IPS-20b (cell line): Measurements from ENCODE around the gene FBXL20.

ENCODE experiments used
- H3K27ac ChIP-seq: one replicate; pipeline ENCODE4 v1.5.1; 2013; ENCODE audit warnings: low read length
- H3K27me3 ChIP-seq: 2 replicates; pipeline ENCODE4 v1.6.1; 2013; ENCODE audit warnings: mild to moderate bottlenecking, low read length, inconsistent platforms; ENCODE audit not compliant: insufficient read depth
- H3K36me3 ChIP-seq: 2 replicates; pipeline ENCODE4 v1.6.1; 2013; ENCODE audit warnings: low read depth, mild to moderate bottlenecking, inconsistent platforms, low read length, moderate library complexity; ENCODE audit not compliant: insufficient read depth
- H3K4me1 ChIP-seq: 2 replicates; pipeline ENCODE4 v1.6.1; 2013; ENCODE audit warnings: mild to moderate bottlenecking, control low read depth, inconsistent platforms, low read length, moderate library complexity; ENCODE audit not compliant: insufficient read depth
- H3K4me3 ChIP-seq: 2 replicates; pipeline ENCODE4 v1.5.1; 2013; ENCODE audit warnings: mild to moderate bottlenecking, low read length, inconsistent platforms
- H3K9ac ChIP-seq: 2 replicates; pipeline ENCODE4 v1.6.1; 2013; ENCODE audit warnings: low read depth, mild to moderate bottlenecking, inconsistent platforms, low read length, moderate library complexity
- H3K9me3 ChIP-seq: 2 replicates; pipeline ENCODE4 v1.6.1; 2013; ENCODE audit warnings: mild to moderate bottlenecking, low read depth, low read length, inconsistent platforms; ENCODE audit not compliant: insufficient read depth

FBXL20 gene

DNA sequence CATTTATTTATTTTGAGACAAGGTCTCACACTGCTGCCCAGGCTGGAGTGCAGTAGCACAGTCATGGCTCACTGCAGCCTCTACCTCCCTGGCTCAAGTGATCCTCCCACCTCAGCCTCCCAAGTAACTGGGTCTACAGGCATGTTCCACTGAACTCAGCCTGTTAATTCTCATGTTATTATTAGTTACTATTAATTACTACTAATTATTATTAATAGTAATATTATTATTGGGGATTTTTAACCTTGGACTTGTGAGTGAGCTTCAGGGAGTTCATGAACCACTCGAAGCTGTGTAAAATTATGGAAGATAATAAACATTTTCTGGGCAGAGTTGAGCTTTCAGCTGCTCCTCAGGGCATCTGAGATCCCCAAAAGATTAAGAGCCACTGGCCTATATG is 171.1 kb downstream of the FBXL20 start:
- Histone ChIP-seq H3K27me3 (peaks cover 19% of the 10 kb centered on the region), H3K9ac (no peak overlapping the region), H3K9me3 (no peaks in the 10 kb centered on the region), H3K36me3 (no peaks in the 10 kb centered on the region), H3K4me1 (peaks cover 13% of the 10 kb centered on the region; the same call in 1 of the 2 replicates), H3K27ac (no peak overlapping the region), H3K4me3 (no peak overlapping the region)

DNA sequence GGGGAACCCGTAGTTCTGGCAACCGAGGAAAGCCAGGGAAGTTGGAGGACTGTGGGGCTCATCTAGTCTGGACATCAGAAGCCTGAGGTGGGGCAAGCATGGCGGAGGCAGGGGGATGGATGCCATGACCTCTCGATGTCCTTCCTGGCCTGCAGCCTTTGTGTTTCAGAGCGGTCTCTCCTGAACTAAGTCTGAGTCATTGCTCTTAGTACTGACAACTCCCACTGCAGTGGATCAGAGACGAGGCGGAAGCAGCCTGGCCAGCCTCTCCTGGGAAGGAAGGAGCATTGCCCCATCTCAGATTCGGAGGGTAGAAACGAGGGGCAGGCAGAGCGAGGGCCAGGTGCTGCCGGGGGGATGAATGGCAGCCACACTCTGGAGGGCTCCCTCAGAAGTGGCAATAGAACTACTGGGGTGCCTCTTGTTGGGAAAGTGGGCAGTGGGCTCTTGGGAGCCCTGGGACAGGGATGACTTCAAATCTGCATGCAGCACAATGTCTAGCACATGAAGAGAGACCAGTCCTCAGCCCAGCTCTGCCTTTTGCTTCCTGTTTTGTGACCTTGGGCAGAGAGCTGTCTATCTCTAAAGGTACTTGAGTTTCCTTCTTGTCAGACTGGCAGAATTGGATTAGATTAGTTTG is 172.0 kb downstream of the FBXL20 start:
- Histone ChIP-seq H3K9ac (no peak overlapping the region; the same call in 1 of the 2 replicates), H3K27ac (no peak overlapping the region), H3K4me3 (no peak overlapping the region), H3K27me3 (peaks cover 29% of the 10 kb centered on the region), H3K4me1 (peaks cover 13% of the 10 kb centered on the region; the same call in 1 of the 2 replicates), H3K9me3 (no peaks in the 10 kb centered on the region), H3K36me3 (no peaks in the 10 kb centered on the region)

DNA sequence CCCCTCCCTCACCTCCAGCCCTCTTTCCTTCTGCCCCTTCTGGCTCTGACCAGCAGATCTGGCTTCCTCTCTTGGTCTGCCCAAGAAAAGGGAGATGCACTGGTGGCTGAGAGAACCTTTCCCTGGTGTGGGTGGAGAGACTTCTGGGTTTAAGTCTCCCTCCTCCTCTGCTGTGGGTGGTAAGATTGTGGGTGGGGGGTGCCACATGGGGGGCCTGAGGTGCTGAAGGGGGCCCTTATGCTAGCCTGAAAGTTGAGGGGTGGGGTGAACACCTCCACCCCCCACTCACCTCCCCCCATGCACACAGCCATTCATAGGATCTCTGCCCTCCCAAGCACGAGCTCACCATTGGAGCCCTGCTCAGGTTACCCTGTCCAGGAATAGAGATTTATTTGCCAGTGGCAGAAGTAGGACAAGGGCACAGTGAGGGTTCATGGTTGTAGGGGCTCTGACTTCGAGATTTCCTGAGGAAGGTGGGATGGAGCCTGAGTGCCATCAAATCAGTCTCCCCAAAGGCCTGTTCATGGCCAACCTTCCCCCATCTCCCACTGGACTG is 174.0 kb downstream of the FBXL20 start:
- H3K4me1 ChIP-seq = peaks cover 17% of the 10 kb centered on the region; the same call in 1 of the 2 replicates
- no peak overlapping the region for H3K4me3 ChIP-seq
- H3K27me3 ChIP-seq = peaks cover 44% of the 10 kb centered on the region
- no peak overlapping the region for H3K27ac ChIP-seq
- H3K36me3 ChIP-seq = no peaks in the 10 kb centered on the region
- H3K9me3 ChIP-seq = no peaks in the 10 kb centered on the region
- H3K9ac ChIP-seq = no peak overlapping the region

DNA sequence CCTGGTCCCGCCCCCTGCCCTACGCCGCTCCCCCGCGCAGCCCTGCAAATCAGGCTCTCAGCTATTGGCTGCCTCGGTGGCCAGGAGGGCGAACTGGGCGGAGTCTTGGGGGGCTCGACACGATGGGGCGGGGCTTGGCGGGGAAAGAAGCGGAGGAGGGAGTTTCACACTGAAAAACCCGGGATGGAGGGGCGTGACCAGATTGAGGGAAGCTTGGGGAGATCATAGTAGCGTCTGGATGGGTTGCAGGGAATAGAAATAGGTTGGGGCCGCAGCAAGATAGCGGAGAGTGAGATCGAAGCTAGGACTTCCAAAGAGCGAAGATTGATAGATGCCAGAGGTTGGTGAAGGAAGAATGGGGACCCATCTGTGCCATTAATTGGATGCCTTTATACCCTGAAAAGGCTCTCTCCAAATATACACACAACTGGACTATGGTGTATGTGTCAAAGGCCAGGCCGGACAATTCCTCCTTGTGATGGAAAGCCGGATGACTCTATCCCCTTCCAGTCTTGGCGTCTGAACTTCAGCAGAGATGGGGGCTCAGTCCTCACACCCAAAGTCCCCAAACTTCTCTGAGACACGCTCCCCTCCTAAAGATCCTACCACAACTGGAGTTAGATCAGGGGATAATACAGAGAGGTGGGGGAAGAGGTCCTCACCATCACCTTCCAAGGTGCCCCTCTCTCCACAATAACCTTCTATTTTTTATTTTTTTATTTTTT is 175.3 kb downstream of the FBXL20 start:
- Histone ChIP-seq H3K4me3 (peak overlapping the region; percentile 50), H3K27me3 (peaks cover 52% of the 10 kb centered on the region)

DNA sequence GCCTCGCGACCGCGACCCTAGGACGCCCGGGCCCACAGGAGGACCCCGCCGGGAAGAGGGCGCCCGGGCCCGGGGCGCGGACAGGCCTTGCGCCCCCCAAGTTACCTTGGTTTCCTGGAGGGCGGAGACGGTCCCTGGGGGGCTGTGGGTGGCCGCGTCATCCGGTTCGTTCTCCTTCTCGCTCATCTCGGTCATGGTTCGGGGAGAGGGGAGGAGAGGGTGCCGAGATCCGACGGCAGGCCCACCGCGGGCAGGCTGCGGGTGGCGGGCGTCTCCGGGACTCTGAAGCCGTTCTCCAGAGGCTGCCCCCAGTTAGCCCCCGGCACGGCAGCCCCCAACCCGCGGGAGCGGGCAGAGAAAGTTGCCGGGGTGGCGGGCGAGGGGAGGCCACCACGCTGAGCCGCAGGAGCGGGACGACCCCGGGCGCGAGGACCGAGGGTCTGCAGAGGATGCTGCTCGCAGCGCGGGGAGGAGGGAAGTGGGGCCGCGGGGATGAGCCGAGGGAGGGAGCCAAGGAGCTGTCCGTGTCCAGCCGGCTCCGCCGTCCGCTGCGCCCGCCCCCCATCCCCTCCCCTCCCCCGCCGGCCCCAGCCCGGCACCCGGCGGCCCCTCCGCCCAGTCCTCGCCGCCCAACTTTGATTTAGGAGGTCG is 176.0 kb downstream of the FBXL20 start, which contains the start of gene STAC2:
Gene STAC2, minus strand, starts transcription at position 638 of the 651 bp plus-strand sequence. Its CDS starts 443 bp downstream, at position 195.
- H3K9ac ChIP-seq = no peak within 1 kb of the TSS
- peak within 1 kb of the TSS; percentile 59 for H3K4me3 ChIP-seq
- peaks cover 9% of the 10 kb centered on the region; the same call in 1 of the 2 replicates for H3K4me1 ChIP-seq

More for the DNA sequence above, 175.3 kb downstream of the FBXL20 start:
- Histone ChIP-seq H3K27ac (no peak overlapping the region), H3K4me1 (peaks cover 9% of the 10 kb centered on the region; the same call in 1 of the 2 replicates), H3K36me3 (no peaks in the 10 kb centered on the region), H3K9me3 (no peaks in the 10 kb centered on the region), H3K9ac (no peak overlapping the region)

DNA sequence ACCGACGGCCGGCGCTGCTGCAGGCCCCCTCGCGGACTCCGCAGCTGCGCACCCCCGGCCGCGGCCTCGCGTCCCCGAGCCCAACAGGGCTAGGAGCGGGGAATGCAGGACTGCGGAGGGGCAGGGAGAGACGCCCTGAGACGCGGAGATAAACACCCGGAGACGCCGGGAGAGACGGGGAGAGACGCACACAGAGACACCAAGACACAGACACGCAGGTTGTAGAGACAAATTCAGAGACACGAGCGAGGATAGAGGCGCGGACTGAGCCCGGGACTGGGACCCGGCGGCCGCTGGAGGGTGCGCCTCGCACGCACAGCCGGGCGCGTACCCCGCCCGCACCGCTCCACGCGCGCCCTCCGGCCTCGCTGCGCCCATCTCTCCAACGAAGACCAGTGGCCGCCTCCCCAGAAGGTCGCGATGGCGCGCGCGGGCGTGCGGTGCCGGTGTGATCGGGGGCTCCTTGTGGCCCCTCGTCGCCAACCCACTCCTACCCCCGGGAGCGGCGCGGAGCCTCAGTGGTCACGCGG is 176.6 kb downstream of the FBXL20 start:
- Histone ChIP-seq H3K27me3 (peaks cover 55% of the 10 kb centered on the region), H3K4me3 (peak overlapping the region; percentile 59), H3K4me1 (peaks cover 9% of the 10 kb centered on the region; the same call in 1 of the 2 replicates), H3K36me3 (no peaks in the 10 kb centered on the region), H3K9me3 (no peaks in the 10 kb centered on the region), H3K9ac (no peak overlapping the region), H3K27ac (no peak overlapping the region)

More for the DNA sequence above, 176.0 kb downstream of the FBXL20 start, which contains the start of gene STAC2:
- Histone ChIP-seq H3K27ac (no peak within 1 kb of the TSS), H3K9me3 (no peaks in the 10 kb centered on the region), H3K27me3 (peaks cover 52% of the 10 kb centered on the region), H3K36me3 (no peaks in the 10 kb centered on the region)

DNA sequence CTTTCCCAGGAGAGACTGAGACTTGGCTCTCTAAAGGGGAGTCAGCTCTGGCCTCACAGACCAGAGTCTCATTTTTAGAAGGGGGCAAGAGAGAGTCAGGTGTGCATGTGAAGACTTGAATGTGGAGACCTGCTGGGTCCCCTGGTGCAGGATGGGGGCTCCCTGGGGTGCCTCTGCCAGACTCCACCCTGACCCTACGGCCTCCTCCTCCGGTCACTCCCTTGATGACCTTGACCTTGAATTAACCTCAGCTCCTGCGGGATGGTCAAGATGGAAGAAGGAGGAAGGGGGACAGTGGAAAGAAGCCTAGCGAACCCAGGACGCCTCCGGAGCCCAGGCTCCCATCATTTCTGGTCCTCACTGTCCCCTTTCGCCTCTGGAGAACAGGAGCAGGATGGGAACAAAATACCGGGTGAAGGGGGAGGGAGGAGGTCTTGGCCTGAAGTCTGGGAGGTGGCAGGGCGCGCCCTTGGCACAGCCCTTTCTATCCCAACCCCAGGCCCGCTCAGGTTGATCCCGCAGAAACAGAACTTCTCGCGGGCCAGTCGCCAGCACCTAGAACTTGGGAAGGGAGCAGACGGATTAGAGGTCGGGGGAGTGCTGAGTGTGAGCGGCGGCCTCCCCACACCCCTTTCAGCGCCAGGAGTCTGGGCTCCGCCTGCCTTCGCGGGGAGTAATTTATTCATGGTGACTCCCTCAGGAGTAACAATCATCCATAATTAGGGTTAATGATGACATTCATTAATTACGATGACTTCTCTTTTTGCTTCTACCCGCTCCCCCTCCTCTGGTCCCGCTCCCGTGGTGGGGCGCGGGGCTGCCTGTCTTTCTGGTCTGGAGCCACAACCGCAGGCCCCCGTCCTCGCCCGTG is 177.3 kb downstream of the FBXL20 start:
- H3K27me3 ChIP-seq = peaks cover 62% of the 10 kb centered on the region
- H3K36me3 ChIP-seq = no peaks in the 10 kb centered on the region
- H3K9me3 ChIP-seq = no peaks in the 10 kb centered on the region
- no peak overlapping the region for H3K9ac ChIP-seq
- H3K27ac ChIP-seq = no peak overlapping the region
- H3K4me1 ChIP-seq = peaks cover 9% of the 10 kb centered on the region; the same call in 1 of the 2 replicates
- peak overlapping the region; percentile 59 for H3K4me3 ChIP-seq

DNA sequence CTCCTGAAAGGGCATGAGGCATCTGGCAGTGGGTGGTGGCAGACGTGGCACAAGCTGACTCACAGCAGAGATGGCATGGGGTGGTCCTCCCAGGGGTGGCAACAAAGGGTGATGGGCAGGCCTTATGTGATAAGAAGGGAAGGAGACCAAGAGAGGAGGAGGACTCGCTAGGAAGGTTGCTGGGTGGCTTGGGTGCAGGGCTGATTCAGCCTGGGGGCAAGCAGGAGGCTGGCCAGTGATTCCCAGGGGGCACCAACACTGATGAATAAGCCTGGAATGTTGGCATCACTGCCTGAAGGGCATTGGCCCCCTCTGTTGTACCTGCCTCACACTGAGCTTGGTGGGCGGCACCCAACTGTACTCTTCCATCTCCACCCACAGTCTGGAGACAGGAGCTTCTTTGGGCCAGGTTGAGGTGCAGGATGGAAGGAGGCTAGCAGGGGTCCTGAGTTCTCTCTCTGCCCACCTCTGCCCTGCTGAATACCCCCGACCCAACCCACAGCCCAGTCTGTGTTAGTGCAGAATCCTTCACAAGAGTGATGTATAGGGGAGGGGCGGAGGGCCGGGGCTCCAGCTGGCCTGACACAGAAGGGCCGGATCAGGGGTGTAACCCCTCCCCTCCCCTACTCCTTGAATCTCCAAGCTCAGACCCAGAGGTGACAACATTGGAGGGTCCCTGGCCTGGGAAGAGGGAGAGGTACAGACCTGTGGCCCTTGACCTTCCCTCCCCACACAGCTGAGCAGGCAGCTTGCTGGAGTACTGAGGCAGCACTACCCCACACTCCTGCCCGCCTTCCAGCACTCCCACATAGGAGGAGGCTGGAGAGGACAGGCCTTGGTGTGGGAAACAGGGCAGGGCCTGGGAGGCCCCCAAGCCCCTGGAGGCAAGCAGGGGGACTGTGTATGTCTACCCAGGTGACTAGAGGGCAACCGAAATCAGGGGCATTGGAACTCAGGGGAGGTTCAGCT is 178.3 kb downstream of the FBXL20 start:
- Histone ChIP-seq H3K27ac (no peak overlapping the region), H3K4me3 (no peak overlapping the region), H3K27me3 (peaks cover 72% of the 10 kb centered on the region), H3K4me1 (peaks cover 9% of the 10 kb centered on the region; the same call in 1 of the 2 replicates), H3K36me3 (no peaks in the 10 kb centered on the region), H3K9me3 (no peaks in the 10 kb centered on the region), H3K9ac (no peak overlapping the region)

DNA sequence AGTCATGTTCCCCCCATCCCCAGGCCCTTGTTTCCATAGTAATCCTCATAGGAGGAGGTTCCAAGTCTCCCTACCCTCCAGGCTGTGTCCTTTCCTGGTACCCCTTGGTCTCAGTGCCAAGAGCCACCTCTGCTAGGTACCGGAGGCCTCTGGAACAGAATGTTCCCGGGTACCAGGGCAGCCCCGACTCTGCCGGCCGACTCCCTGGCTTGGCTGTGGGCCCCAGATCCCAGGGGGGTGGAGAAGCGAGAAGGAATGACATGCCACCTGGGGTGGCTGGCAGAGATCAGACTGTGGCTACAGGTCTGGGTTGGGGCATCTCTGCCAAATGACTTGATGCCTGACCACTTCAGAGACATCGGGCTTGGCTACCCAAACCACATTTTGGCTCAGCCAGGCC is 179.3 kb downstream of the FBXL20 start:
- peaks cover 82% of the 10 kb centered on the region for H3K27me3 ChIP-seq
- H3K27ac ChIP-seq = no peak overlapping the region
- peaks cover 9% of the 10 kb centered on the region; the same call in 1 of the 2 replicates for H3K4me1 ChIP-seq
- no peak overlapping the region for H3K9ac ChIP-seq
- H3K36me3 ChIP-seq = no peaks in the 10 kb centered on the region
- H3K9me3 ChIP-seq = no peaks in the 10 kb centered on the region
- H3K4me3 ChIP-seq = no peak overlapping the region

DNA sequence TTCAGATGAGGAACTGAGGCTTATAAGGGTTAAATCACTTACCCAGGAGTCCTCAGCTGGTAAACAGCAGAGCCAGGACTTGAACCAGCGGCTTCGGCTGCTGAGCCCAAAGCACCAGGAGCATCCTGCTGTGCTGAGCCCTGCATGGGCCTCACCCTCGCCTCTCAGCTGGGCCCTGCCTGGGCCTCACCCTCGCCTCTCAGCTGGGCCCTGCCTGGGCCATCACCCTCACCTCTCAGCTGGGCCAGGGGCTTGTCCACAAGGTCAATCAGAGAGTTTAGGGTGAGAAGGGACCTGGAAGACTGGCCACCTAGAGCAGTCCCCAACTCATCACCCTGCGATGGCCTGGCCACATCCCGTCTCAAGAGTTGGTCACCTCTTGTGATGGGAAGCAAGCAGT is 179.9 kb downstream of the FBXL20 start:
- H3K9ac ChIP-seq = no peak overlapping the region
- no peak overlapping the region for H3K4me3 ChIP-seq
- H3K36me3 ChIP-seq = no peaks in the 10 kb centered on the region
- H3K9me3 ChIP-seq = no peaks in the 10 kb centered on the region
- no peak overlapping the region for H3K27ac ChIP-seq
- peaks cover 9% of the 10 kb centered on the region; the same call in 1 of the 2 replicates for H3K4me1 ChIP-seq
- peaks cover 86% of the 10 kb centered on the region for H3K27me3 ChIP-seq
